Kidney tubule cell (primary cell): ENCODE results near the gene FCGR3B.
"Not testable (repeated sequence)": the region's sequence is repeated elsewhere in the genome, so short reads cannot be mapped to it uniquely, and the experiment has no call there.

Source experiments
- DNase-seq: peaks from one replicate; pipeline ENCODE4 v3.0.0-alpha.2; 2018; ENCODE audit warnings: low spot score

Gene FCGR3B

DNA sequence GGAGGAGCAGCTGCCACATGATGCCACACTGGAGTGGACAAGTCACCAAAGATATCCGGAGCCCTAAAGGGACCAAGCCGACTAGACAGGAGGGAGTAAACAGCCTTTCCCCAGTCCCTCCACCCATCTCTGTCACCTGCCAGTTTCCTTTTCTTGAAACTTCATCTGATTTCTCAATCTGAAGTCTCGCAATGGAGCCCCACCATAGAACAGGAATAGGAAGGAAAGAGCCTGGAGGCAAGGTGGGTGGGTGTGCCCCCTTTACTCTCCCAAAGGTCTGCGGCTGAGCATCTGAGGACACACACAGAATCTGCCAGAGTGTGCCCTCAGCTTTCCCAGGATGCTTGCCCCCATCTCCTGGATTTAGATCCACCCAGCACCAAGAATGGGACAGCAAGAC is at the start of gene FCGR3B:
Gene FCGR3B (minus strand): TSS at position 101 of the 400 bp plus-strand sequence. CDS start 82 bp downstream, at position 19.
- no peak for DNase-seq

DNA sequence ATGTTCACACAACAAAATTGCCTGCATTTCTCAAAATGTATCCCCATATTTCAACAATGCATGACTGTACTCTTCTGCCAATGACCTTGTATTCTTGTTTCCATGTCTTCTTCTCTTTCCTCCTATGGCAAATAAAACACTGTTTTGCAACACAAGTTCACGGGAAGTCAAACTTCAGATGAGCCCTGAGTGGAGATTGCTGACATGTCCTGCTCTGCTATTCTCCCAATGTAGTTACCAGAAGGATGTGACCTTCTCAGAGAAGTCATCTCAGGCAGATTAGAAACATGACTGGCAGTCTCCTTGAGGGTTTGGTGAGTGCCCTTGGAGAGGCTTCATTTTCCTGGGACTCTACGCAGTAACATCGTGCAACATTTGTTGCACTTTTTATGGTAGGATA is 47.5 kb upstream of the FCGR3B start:
- no peak for DNase-seq

DNA sequence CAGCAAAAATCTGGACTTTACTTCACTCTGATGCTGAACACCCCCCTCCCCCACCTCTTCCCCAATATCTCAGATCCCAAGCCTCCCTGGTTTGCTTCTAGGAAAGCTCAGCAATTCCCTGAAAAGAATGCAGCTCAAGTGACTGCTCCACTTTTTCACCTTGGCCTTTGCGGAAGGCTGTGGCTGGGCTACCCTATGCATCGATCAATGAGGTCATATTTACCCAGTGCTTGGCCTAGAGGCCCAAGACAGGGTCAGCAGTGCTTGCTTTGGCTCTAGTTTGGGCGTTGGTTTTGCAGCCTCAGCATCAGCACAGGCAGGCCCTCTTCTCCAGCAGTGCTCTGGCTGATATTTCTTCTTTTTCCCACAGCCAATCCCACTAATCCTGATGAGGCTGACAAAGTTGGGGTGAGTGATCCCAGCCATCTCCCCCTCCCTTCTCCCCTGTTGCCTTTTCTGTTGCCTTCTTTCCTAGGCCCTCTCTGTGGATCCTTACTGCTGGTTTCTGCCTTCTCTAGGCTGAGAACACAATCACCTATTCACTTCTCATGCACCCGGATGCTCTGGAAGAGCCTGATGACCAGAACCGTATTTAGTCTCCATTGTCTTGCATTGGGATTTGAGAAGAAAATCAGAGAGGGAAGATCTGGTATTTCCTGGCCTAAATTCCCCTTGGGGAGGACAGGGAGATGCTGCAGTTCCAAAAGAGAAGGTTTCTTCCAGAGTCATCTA is 46.1 kb upstream of the FCGR3B start:
- no peak for DNase-seq

DNA sequence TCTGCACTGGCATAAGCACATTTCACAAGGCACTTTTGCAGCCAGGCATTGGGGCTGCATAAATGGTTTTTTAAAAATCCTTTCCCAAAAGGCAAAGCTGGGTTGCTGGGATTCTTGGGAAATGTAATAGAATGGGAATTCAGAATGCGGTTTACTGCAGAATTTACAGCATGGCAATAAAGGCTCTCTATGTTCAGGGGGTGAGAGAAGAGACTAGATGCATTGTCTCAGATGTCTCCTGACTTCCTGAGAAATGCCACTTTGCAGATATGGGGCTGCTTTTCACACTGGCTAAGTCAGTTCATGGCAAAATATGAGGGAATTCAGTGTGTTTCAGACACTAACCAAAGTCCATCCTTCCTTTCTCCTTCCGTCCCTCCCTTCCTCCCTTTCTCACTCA is 45.5 kb upstream of the FCGR3B start:
- no peak for DNase-seq

DNA sequence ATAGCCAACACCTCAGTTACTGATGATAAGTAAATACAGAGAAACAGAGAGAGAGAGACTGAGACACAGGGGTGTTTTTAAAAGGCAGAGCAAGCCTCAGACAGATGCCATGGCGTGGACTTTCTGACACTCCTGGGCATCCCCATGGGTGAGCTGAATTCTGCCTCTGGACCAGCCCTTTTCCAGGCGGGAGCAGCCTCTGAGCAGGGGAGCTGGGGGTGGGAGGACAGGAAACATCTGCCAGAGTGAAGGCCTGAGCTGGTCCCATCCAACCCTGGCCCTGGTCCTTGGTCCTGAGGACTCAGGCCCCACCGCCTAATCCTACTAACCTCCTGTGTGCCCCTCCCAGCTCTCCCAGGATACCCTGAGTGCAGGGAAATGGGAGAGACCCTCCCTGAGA is 43.9 kb upstream of the FCGR3B start:
- DNase-seq, result not testable (repeated sequence)

DNA sequence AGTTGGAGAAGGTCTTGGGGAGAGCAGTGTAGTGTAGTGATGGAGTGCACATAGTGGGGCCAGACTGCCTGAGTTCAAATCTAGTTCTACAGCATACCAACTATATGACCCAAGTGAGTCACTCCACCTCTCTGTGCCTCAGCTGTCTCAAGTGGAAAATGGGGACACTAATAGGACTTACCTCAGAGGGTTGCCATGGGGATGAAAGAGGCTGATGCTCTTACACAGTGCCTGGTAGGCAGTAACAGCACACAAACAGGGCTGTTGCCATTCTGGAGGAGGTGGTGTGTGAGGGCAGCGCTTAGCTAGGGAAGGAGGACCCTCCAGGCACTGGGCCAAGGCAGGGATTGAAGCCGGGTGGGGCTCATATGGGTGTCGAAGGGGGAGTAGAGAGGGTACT is 43.5 kb upstream of the FCGR3B start:
- peak; percentile 22 for DNase-seq

DNA sequence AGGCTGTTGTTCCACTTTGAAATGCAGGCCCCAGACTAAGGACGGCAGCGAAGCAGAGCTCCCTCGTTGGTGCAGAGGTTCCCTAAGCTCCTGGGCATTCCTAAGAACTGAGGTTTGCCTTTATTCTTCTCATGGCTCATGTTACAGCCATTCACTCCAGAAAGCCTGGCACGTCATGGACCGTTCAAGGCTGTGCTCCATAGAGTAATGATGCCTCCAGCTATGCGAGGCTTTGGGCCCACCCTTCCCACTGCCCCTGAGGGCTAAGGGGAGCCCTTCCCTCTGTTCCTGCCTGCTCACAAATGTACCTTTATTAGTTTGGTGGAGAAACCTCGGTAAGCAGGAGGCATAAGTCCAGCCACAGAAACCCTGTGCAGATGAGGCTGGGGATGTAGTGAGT is 42.5 kb upstream of the FCGR3B start:
- not testable (repeated sequence) for DNase-seq

DNA sequence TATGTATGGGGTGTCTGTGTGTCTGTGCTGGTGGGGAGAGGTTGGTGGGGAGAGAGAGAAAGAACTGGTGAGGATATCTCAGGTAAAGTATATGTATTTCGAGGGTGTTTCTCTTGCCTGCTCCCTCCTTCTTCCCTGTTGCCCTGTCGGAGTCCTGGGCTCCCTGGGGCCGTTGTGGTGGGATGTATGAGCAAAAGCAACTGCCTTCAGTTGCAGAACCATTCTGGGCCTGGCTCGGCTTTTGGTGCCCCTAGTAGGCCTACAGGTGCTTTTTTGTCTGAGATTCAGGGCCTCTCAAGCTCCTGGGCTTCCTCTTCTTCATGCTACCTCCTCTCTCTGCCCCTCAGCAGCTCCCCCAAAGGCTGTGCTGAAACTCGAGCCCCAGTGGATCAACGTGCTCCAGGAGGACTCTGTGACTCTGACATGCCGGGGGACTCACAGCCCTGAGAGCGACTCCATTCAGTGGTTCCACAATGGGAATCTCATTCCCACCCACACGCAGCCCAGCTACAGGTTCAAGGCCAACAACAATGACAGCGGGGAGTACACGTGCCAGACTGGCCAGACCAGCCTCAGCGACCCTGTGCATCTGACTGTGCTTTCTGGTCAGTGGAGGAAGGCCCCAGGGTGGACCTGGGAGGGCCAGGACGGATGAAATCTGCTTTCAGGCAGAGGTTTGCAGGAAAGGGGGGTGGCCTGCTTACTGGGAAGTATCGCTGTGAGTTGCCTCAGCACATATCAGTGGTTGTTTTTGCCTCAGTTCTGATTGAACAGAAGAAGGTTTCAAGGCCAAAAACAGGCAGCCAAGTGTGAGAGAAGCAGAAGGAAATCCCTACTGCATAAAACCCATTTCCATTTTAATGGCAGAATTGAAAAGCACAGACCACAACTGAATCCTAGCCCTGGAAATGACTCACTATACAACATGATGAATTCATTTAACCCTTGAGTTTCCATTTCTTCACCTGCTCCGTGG is 40.4 kb upstream of the FCGR3B start:
- peak; percentile 4 for DNase-seq

DNA sequence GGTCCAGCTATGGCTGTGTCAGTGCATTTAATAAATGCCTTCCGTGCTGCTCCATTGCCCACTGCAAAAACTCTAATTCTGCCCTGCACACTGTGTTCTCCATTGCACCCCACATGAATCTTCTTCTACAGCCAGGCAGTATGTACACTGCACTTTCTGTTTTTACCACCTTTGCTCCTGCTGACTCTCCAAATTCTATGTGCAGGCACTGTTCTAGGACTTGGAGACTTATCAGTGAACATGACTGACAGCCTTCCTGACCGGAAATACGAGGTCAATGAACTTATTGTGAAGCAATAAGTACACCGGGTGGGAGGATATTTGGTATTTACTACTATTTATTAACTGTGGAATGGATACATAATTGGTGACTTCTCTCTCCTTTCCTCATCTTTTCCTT is 33.7 kb upstream of the FCGR3B start:
- not testable (repeated sequence) for DNase-seq

DNA sequence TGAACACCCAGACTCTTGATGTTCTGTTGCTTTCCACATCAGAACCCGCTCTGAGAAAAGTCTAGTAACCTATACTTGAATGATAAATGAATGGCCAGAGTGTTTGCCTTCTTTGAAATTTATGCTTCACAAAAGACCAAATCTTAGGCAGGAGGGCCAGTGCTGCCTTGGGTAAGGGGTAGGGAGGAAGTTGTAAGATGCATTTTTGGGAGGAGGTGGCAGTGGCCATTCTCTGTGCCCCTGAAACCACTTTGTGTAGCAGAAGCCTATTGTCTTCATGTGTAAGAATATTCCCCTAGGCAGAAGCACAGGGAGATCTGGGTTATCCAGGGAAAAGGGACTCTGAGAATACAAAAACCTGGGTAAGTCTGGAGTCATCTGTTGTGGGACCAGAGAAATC is 32.6 kb upstream of the FCGR3B start:
- DNase-seq, result not testable (repeated sequence)

DNA sequence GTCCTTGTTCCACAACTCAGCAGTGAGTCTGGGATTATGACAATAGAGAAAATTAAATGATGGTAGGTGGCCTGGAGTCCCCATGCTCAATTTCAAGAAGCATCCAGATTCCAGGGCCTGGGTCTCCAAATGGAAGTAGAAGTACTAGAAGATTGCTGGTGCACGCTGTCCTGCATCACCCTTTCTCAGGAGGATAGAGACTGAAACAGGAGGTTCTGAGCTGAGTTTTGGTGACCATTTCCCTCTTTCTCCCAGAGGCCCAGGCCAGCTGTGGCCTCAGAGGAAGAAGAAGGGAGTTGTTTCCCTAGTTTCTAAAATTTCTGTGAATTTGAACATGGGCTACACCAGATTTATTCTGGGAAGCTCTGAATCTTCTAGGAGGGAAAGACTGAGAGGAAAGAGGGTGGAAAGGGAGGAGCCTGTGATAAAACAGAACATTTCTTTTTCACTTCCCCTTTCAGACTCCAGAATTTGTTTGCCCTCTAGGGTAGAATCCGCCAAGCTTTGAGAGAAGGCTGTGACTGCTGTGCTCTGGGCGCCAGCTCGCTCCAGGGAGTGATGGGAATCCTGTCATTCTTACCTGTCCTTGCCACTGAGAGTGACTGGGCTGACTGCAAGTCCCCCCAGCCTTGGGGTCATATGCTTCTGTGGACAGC is 31.8 kb upstream of the FCGR3B start, which contains the start of gene FCGR2B:
Gene FCGR2B (plus strand): TSS at position 460 of the 656 bp plus-strand sequence. CDS start 99 bp downstream, at position 559.
- DNase-seq, result not testable (repeated sequence)

DNA sequence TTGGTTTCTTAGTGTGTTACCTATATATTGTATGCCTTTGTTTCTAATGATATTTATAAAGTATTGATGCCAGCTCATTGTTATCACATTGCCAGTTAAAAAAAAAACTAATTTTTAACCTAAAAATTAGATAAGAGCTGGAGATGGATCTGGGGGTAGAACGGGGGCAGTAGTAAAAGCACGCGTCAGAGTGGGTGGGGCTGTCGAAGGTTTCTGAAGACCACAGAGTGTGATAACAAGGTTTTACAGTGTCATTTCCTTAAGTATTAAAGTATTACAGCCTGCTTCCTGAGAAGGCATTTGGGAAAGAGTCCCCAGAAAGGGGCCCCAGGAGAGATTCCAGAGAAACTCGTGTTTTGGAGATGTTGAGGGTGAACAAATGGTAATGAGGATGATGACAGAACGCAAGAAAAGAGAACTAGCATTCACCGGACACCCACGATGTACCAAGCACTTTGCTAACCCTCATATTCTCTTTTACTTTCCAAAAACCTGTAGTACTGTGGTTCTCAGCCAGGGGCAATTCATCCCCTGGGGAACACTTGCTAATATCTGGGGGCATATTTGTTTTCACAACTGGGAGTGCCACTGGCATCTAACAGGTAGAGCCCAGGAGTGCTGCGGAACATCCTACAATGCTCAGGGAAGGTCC is 30.8 kb upstream of the FCGR3B start:
- DNase-seq, result not testable (repeated sequence)

DNA sequence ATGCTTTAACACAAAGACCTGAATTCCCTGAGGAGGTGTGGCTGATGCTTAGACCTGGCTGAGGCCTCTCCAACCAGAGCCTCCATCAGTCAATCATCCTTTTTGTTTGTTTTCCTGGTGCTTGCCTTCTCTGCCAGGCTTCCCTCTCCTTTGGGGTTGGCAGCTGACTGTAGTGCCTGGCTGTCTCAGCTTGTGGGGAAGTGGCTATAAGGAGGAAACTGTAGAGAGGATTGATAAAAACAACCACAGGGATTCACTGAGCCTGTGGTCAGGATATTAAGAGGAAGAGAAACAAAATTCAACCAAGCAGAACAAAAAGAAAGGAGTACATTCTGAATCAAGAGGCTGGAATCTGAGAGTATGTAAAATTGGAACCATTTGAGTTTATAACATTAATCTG is 27.5 kb upstream of the FCGR3B start:
- not testable (repeated sequence) for DNase-seq

DNA sequence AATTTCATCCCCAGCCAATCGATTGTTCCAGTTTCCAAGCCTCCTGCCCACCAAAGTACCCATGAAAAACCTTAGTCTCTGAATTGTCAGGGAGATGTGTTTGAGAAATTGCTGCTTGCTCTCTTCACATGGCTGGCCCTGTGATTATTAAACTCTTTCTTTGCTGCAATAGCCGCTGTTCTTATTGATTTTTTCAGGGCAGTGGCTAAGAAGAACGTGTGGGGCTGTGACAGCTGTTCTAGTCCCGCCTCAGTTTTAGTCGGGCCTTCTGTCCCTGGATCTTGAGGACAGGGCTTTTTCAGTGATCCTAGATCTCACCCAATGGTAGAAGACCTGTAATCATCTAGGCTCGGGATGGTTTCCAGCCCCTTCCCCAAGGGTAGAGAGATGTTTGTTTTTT is 23.0 kb upstream of the FCGR3B start:
- DNase-seq, result not testable (repeated sequence)

DNA sequence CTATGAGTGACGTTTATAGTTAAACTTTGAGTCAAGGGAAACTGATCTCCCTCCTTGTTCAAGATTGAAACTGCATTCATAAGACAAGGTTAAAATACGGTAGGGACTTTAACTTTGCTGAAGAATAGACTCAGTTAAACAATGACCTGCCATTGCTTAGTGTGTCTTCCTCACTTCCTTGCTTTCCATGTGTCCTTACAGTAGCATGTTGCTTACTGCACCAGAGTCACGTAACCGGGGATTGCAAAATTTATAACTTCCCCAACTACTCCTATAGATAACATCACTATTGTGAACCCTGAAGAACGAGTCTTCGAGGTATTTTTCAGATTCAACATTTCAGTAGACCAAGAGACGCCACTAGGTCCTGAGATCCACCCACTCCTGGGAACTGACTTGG is 22.6 kb upstream of the FCGR3B start:
- DNase-seq, result not testable (repeated sequence)

DNA sequence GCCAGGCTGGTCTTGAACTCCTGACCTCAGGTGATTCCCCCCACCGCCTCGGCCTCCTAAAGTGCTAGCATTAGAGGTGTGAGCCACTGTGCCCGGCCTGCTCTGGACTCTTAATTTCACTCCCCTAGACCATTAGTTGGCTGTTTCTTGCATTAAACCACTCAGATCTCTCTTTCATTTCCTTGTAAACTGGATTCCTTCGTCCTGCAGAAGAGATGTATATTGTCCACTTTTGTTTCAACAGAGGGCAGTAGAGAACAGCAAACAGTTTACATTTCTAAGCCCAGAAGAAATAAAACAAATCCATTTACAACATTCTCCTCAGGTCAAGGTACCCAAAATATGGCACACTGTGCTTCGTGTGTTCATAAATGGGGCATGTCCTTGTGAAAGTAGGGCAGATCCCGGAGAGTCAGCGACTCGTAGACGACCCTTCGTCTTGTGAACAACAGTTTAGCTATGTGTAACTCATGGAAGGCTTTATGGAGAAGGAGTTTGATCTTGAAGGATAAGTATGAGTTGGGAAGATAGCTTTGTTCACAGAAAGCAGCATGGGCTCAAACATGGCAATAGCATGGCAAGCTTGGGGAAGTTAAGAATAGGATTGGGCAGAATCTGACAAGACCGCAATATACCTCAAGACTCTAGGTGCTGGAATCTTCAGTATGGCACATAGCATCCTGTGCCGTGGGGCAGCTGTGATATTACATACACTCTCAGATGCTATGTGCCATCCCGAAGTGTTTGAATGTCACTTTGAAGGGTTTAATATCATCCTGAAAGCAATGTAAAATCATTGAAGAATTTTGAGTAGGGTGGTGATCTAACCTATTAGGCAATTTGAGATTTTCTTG is 16.8 kb upstream of the FCGR3B start:
- peak; percentile 52 for DNase-seq

DNA sequence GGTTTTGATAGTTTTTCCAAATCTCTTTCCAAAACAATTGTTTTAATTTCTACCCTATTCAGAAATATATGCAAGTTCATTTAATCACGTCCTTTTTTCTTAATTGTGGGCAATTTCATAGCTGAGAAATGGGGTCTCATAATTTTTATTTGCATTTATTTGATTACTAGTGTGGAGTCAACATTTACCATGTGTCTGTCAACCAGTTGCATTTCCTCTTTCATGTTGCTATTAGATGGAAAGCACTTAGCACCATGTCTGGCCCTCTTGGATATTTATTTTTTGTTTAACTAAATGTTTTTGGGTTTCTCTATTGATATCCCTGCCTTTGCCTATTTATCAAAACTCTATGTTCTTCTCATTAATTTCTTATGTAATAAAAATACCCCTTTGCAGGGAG is 13.9 kb upstream of the FCGR3B start:
- not testable (repeated sequence) for DNase-seq

DNA sequence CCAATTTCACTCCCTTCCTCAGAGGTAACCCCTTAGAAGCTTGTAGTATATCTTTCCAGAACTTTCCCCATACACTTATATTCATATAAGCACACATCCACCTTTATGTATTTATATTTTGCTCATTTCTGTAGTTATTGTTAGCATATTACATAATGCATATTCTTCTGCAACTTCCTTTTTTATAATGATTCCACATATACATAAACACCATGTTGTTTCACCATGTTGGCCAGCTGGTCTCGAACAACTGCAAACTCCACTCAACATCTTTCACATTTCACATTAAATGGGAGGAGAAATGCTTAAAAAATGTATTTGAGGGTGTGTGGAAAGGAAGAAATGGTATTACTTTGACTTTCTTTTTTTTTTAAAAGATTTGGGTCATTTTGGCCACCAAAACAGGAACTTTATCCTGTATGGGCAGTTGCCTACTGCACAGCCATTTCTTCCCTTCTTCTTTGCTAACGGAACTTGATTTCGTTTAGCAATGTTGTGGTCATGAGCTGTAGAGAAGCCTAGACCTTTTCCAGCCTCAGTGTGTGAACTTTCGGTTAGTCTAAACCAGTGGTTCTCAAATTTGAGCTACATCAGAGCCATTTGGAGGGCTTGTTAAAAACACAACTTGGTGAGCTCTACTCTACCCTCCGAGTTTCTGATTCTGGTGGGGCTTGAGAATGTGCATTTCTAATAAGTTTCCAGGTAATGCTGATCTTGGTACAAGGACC is 12.7 kb upstream of the FCGR3B start:
- not testable (repeated sequence) for DNase-seq

DNA sequence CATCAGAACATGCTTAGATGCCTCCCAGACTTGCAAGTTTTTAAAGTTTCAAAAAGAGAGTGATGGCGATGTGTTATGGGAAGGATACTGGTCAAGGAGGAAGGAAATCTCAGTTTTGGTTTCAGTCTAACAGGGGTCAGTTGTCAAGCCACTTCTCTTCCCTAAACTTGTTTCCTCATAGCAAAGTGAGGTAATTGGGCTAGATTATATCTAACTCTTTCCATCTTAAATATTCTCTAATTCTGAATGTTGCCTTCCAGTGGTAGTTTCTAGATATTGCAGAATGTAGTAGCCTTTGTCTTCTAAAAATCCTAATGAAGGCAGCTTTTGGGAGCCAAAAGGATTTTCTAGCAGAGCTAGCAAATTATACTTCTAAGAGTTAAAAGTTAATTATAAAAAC is 11.7 kb upstream of the FCGR3B start:
- DNase-seq, result not testable (repeated sequence)

DNA sequence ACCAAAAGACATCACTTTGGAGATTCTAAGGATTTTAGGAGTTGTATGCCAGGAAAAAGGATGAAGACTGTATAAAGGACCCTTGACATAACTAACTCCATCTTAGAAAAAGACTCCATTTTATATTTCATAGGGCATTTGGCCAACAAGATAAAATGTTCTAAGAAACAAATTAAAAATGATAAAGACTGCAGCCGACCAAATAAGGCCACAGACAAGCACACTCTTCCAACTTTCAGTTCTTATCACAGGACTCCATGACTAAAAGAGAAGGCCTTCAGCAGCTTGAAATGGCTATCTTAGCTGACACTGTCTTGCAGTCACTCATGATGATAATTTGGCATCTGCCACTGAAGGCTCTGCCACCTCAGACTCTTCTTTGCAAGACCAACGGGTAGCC is 8.2 kb upstream of the FCGR3B start:
- not testable (repeated sequence) for DNase-seq
